Stimulated activated CD8-positive, alpha-beta memory T cell treated with anti-CD3 and anti-CD28 coated beads, Interleukin-12 subunit alpha, Interleukin-12 subunit beta, amount 100 ng/mL, for 1 hour (primary cell): ENCODE results near the gene ZNF610.
"Not testable (repeated sequence)": the region's sequence is repeated elsewhere in the genome, so short reads cannot be mapped to it uniquely, and the experiment has no call there.

Experiments
- DNase-seq: peaks from one replicate; pipeline ENCODE4 v3.0.0-alpha.2; 2020; ENCODE audit warnings: low read depth

ZNF610 gene

GRCh38 chr19:52336117-52336790 is at the start of gene ZNF610:
ZNF610 (plus strand) TSS chr19:52336243; CDS start chr19:52349173, 12,930 bp downstream.
- peak; percentile 72 for DNase-seq

GRCh38 chr19:52286256-52286655 is 49.8 kb upstream of the ZNF610 start:
- DNase-seq: no peak

- no peak for DNase-seq
Measured at GRCh38 chr19:52291781-52292180, 44.3 kb upstream of the ZNF610 start.

- not testable (repeated sequence) for DNase-seq
Measured at GRCh38 chr19:52292946-52293345, 43.1 kb upstream of the ZNF610 start.

GRCh38 chr19:52296400-52296772 is 39.7 kb upstream of the ZNF610 start:
- no peak for DNase-seq

- DNase-seq: peak; percentile 85
Measured at GRCh38 chr19:52296773-52297600, 39.1 kb upstream of the ZNF610 start, which contains the start of gene ZNF480. ZNF480 (plus strand) TSS chr19:52297169; CDS start chr19:52300413, 3,244 bp downstream.

GRCh38 chr19:52297601-52298364 is 38.3 kb upstream of the ZNF610 start:
- DNase-seq: no peak

- DNase-seq: no peak
Measured at GRCh38 chr19:52307275-52307674, 28.8 kb upstream of the ZNF610 start.

GRCh38 chr19:52322429-52322828 is 13.6 kb upstream of the ZNF610 start:
- DNase-seq: no peak

GRCh38 chr19:52331757-52332156 is 4.3 kb upstream of the ZNF610 start:
- DNase-seq: no peak

GRCh38 chr19:52335768-52336116 is 301 bp upstream of the ZNF610 start:
- no peak for DNase-seq

GRCh38 chr19:52336791-52337381 is 843 bp downstream of the ZNF610 start:
- no peak for DNase-seq

- not testable (repeated sequence) for DNase-seq
Measured at GRCh38 chr19:52339022-52339421, 3.0 kb downstream of the ZNF610 start.

- DNase-seq: peak; percentile 34
Measured at GRCh38 chr19:52343548-52343947, 7.5 kb downstream of the ZNF610 start.

GRCh38 chr19:52345162-52345561 is 9.1 kb downstream of the ZNF610 start:
- no peak for DNase-seq

- DNase-seq: no peak
Measured at GRCh38 chr19:52351512-52351911, 15.5 kb downstream of the ZNF610 start.

GRCh38 chr19:52366414-52366824 is 30.4 kb downstream of the ZNF610 start:
- no peak for DNase-seq

- DNase-seq: peak; percentile 90
Measured at GRCh38 chr19:52369559-52370340, 33.7 kb downstream of the ZNF610 start, which contains the start of gene ZNF880. ZNF880 (plus strand) TSS chr19:52369923; CDS start chr19:52369966, 43 bp downstream.

GRCh38 chr19:52370341-52370710 is 34.3 kb downstream of the ZNF610 start:
- DNase-seq: no peak

GRCh38 chr19:52391135-52391534 is 55.1 kb downstream of the ZNF610 start:
- DNase-seq: no peak
